GM19455 (cell line): ENCODE measurements around the gene HDAC9.
"Not testable (repeated sequence)": the region's sequence is repeated elsewhere in the genome, so short reads cannot be mapped to it uniquely, and the experiment has no call there.

Source experiments
- ATAC-seq: cut with Tn5 transposase; IDR thresholded peaks from one replicate; pipeline ENCODE4 v1.9.1; 2021; ENCODE audit not compliant: unreplicated experiment

Gene HDAC9

DNA sequence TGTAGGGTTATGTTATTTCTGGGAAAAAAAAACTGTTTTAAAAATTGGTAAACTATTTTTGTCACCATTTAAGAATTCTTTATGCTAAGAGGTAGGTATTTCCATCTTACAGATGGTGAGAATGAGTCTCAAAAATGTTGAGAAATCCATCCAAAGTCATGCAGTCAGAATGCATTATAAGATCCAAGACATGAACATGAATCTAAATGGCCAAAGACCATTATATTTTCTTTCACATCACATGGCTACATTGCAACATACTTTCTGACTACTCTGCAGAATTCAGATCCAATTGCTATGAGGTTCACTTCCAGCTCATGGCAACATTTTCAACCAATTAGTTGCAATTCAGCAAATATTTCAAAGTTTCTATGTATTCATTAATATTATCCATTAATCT lies 440.7 kb downstream of the HDAC9 start:
- ATAC-seq = no peak

DNA sequence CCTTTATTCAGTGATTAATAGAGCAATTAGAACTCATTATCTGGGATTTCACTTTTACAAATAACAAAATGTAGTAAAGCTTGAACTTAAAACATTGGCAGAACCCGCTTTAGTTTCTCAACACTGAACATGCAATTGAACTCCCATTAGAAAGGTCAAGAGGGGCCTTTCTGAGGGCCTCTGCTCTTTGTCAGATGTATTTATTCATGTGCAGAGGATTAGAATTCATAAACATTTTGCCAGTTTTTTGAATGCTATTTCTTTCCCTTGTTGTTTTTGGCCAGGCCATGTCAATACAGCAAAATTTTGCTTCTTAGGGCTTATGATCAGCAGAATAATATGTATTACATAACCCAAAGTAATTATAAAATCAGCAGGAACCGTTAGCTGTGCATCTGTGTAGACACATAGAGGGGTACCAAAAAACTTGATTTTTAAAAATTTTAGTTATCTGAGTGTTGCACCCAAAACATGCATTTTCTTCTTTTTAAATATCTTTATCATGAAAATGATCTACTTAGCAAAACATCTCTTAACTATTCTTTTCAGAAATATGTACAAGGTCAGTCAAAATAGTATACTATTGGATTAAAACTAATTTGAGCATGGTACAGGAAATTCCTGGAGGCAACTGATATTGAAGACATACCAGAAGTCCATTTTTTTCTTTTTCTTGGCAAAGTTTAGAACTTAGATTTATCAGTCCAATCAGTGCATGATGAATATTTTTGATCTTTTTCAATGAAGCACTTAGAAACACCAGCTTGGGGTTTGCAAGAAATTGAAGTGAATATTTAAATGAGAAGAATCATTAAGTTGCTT lies 444.4 kb downstream of the HDAC9 start:
- ATAC-seq = no peak

- ATAC-seq = no peak
Measured at GRCh38 chr7:18940593-18941134, 445.1 kb downstream of the HDAC9 start.

DNA sequence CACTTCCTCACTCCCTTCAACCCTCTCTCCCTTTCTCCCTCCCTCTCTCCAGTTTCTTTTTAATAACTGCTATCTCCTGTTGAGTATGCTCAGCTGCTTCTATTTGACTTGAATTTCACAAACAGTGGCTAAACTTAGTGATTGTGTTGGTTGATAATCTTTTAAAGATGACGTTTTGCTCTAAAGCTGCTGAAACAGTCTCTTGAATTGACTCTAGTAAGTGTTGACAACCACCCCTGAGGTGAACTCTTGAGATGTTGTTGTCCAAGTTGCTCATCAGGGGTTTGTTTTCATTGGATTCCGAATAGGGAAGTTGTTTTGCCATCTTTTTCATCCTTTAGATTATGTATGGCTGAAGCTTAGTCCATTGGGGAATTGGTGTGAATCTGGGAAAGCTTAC lies 445.7 kb downstream of the HDAC9 start:
- ATAC-seq = no peak

GRCh38 chr7:18948521-18948920 lies 453.0 kb downstream of the HDAC9 start:
- ATAC-seq = no peak

DNA sequence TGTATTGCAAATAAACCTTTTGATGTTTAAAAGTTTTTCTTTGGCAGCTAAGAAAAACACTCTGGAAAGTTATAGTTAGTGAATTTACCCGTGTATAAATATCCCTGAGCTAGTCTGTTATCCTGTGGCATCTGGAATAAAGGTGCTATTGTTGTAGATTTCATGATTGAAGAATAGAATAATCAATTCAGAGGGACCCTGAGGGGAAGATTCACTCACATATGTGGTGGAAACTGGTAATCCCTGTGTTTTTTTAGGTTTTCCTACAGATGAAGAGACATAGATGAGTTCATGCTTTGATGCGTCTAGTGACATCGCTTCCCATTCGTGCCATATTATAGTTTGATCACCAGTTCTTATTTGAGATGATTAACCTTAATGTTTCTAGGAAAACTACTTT lies 457.3 kb downstream of the HDAC9 start:
- ATAC-seq = no peak

DNA sequence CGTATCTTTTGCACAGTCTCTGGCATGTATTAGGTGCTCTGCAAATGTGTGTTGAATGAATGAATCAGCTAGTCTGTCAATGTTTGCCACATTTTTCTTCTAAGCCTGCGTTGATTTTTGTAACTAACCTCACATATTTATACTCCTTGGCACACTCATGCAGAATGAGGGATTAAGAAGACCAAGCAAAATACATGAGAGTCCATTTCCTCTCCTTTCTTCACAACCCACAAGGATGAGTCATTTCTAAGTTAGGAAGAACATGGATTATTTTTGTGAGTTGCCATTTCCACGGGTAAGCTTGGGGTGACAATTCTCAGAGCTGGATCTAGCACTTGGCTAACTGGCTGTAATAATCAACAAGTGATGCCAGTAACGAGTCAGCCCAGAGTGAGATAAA lies 463.1 kb downstream of the HDAC9 start:
- no peak for ATAC-seq

GRCh38 chr7:18960725-18961124 lies 465.2 kb downstream of the HDAC9 start:
- ATAC-seq = no peak

DNA sequence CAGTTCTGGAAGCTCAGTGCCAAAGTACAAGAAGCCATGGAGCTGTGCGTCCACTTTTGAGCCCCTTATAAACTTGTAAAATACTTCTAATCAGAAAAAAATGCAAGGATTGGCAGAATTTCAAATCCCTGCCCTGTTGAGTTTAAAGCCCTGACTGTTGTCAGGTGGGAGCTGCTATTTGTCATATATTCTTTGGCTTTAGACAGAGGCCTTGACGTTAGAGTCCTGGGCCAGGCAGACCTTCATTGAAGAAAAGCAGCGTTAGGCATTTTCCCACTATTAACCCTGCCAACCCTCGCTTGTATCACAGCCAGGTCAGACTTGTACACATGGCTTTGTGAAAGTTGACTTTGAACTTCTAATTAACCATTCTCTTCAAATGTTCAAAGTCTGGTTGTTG lies 466.5 kb downstream of the HDAC9 start:
- ATAC-seq = no peak

GRCh38 chr7:18965657-18966056 lies 470.1 kb downstream of the HDAC9 start:
- ATAC-seq = no peak

DNA sequence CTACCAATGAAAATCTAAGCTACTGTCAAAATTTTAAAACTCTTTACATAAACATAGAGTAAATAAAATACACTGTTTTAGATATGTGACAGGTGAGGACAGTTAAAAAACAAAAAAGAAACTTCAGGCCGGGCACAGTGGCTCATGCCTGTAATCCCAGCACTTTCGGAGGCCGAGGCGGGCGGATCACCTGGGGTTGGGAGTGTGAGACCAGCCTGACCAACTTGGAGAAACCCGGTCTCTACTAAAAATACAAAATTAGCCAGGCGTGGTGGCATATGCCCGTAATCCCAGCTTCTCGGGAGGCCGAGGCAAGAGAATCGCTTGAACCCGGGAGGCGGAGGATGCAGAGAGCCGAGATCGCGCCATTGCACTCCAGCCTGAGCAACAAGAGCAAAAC lies 472.2 kb downstream of the HDAC9 start:
- not testable (repeated sequence) for ATAC-seq

GRCh38 chr7:18971839-18972238 lies 476.3 kb downstream of the HDAC9 start:
- ATAC-seq = no peak

DNA sequence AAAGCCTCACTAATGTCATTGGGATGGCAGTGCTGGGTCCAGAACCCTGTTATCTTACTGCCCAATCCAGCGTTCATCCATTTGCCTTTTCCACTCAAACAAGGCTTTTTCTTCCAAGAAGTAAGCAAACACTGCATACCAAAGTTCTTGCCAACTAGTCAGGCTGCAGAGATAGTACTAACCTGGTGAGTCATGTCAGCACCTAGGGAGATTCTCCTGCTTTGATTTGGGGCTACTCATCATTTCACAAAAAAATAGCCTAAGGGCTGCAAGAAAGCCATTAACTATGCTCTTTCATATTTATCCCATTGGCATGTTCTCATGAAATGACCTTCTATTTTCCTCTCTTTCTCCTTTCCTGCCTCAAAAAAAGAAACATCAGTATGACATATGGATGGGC lies 479.3 kb downstream of the HDAC9 start:
- ATAC-seq = no peak

DNA sequence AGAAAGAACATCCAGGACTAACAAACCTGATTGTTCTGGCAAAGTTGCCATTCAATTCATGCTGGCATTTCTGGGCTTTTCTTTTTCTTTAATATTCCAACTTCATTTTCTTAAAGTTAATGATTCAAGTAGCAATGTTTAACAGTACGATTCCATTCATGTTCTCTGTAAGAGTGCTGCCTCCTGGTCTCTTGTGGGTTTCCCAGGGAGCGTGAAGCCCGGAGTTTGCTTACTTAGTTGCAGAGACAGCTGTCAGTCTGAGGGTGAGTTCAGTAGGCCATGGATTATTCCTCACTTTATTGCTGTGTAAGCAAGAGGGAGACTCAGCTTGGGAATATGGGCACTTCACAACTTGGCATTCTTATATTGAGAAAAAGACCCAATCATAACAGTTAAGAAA lies 479.7 kb downstream of the HDAC9 start:
- no peak for ATAC-seq

GRCh38 chr7:18975689-18976280 lies 480.2 kb downstream of the HDAC9 start:
- no peak for ATAC-seq

DNA sequence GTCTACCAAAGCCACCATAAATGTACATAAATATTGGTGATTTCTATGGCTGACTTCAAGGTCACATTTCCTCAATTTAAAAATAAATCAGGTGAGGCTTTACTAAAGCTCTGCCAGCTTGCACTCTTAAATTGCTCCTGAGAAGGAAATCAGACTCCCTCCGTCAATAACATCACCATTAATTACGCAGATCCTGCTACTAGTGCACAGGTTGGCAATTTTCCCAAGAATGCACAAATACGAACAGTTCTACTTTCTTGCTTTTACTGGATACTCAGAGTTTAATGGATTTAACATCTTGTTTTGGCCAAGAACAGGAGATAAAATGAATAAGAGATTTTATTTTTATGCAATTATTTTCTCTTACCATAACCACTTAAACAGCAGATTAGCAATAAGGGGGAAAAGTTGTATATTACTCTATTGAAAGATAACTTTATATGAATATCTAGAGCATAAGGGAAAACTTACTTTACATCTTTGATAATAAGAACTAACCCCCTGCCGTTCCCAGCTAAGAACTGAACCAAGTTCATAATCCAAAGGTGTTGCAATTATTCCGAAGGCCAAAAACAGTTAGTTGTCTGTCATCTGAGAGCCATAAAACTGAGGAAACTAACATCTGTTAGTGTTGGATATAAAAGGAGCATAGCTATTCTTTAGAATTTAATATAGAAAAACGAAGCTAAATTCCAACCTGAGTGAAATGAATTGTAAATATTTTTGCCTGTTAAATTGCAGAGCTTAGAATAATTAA lies 481.3 kb downstream of the HDAC9 start:
- no peak for ATAC-seq

- no peak for ATAC-seq
Measured at GRCh38 chr7:18978108-18978495, 482.6 kb downstream of the HDAC9 start.

DNA sequence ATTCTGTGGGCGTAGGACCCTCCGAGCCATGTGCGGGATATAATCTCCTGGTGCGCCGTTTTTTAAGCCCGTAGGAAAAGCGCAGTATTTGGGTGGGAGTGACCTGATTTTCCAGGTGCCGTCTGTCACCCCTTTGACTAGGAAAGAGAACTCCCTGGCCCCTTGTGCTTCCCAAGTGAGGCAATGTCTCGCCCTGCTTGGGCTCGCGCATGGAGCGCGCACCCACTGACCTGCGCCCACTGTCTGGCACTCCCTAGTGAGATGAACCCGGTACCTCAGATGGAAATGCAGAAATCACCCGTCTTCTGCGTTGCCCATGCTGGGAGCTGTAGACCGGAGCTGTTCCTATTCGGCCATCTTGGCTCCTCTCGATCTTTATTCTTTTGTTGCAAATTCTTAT lies 495.2 kb downstream of the HDAC9 start:
- not testable (repeated sequence) for ATAC-seq

DNA sequence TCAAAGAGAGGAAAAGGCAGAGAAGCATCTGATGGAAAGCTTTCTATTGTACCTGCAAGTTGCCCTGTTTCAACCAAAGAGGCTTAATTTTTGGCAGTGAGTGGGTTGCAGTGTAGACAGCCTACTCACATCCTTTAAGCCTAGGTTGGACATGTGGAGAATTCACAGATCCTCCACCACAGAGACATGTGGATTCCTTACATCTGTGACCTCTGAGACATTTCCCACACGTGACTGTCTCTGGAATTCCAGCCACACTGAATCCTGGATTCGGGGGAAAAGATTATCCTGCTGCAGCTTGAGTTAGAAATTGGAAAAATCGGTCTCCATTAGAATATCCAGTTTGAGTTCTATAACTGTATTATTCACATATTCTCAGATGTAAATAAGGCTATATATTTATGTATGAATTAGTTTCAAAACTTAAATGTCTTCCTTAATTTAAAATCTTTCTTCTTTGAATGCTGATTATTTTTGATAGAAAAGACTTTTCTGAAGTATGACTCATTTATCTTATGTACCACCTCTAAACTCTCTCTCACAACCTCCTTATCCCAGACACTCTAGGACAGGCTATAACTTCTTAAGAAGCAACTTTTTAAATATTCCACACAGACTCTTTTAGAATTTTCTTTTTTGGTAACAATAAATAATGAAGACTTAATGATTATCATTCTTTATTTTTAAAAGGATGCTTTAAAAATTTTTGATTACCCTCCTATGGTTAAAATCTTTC lies 498.6 kb downstream of the HDAC9 start:
- ATAC-seq = no peak

DNA sequence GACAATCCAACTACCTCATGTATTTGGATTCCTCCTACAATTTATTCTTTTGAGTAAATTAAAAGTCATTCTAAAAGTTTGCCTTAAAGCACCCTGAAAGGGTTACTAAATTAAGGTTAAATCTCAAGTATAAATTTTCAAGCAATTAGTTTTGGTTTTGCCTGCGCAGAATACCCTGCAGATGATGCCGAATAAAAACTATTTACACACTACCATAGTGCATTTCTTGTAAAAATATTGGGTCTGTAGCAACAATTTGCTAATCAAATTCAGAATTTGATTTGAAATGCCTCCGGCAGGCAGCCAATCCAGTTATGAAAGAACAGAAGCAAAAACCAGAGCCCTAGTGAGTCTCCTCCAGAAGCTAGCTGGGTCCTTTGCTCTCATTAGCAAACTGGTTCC lies 499.7 kb downstream of the HDAC9 start:
- no peak for ATAC-seq

DNA sequence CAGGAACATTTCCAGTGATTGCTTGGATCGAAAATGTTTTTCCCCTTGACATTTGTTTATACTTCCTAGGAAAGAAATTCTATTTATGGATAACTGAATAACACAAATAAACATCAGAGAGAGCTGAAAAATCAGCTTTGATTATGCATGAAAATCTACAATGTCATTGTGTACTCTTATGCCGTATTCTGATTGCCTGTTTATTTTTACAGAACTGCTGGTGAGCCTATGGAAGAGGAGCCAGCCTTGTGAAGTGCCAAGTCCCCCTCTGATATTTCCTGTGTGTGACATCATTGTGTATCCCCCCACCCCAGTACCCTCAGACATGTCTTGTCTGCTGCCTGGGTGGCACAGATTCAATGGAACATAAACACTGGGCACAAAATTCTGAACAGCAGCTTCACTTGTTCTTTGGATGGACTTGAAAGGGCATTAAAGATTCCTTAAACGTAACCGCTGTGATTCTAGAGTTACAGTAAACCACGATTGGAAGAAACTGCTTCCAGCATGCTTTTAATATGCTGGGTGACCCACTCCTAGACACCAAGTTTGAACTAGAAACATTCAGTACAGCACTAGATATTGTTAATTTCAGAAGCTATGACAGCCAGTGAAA lies 500.4 kb downstream of the HDAC9 start:
- no peak for ATAC-seq
